SHP77 (cell line): ENCODE results near the gene EIF3I.

ENCODE experiments used
- DNase-seq, 2 experiments: peaks; one replicate each; lab custom pipeline; 2025; lab: John Stamatoyannopoulos, UW

EIF3I gene

DNA sequence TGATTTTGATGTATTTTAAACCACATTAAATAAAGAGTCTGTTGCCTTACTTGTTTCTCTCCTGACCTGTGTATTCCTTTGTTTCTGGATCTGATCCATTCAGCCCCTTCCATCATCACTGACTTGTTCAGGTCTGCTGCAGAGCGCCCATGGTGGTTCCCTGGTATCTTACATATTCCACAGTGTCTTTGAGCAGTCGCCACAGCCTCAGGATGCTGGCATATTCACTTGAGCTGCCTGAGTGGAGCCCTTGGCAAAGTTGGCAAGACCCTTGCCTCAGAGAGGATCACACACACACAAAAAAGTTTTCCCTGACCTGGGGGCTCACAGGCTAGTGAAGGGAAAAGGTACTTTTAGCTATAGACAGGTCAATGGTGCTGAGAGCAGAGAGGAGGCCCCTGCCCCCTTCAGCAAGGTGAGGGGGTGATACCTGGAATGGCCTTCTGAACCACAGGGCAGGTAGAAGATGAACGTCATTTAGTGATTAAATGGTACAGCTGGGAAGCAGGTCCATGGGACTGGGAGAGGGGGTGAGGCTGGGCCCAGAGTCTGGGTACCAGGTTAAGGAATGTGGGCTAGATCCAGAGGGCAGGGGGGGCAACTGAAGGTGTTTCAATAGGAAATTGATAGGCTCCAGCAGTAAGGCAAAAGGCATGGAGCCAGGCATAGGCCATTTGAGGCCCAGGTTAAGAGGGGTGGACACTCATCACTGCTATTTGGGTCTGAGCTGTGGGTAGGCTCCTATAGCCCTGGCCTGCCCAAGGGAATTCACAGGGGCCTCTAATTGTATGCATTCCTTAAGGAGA lies 23.8 kb upstream of the EIF3I start:
- no peak for DNase-seq

DNA sequence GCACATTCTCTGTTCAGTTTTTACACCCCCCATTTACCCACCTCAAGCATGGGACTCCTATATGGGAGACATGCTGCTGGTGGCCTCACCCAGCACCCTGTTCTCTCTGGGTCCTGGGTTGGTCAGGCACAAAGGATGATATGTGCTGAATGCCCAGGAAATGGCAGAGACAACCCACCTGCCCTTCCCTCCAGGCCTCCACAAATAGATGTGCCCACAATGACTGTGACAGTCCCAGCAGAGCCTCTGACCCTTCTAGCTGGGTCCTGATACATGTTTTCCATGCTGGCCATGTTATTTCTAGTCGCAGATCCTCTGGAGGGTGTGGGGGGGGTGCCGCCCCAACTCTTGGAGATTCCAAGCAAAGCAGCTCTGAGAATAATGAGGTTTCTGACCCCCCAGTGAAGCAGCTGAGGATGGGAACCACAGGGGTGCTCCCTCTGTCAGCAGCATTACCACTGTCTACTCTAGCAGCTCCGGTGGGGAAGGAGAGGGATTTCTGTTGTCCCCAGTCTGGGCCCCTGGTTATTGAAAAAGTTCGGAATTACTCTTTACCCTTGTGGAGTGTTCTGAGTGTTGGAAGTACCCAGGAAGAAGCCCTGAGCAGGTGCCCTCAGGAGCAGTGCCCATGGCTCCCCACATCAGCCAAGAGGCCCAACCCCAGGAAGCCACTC lies 23.0 kb upstream of the EIF3I start:
- no peak for DNase-seq

DNA sequence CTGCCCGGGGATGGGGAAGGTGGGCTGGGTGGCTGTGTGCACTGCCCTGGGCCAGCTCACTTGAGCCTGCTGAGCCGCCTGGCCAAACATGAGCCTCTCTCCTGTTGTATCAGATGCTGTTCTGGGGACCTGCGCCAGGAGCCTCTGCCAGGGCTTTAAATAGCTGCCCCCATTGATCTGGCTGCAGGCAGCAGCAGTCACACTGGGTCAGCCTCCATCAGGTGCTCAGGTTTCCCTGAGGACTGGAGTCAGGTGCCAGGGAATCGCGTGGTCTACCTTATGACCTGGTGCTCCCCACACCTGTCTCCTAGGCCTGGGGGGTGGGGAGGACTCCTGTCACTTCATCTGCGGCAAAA lies 22.5 kb upstream of the EIF3I start:
- peak; percentile 30 to 70 for DNase-seq

DNA sequence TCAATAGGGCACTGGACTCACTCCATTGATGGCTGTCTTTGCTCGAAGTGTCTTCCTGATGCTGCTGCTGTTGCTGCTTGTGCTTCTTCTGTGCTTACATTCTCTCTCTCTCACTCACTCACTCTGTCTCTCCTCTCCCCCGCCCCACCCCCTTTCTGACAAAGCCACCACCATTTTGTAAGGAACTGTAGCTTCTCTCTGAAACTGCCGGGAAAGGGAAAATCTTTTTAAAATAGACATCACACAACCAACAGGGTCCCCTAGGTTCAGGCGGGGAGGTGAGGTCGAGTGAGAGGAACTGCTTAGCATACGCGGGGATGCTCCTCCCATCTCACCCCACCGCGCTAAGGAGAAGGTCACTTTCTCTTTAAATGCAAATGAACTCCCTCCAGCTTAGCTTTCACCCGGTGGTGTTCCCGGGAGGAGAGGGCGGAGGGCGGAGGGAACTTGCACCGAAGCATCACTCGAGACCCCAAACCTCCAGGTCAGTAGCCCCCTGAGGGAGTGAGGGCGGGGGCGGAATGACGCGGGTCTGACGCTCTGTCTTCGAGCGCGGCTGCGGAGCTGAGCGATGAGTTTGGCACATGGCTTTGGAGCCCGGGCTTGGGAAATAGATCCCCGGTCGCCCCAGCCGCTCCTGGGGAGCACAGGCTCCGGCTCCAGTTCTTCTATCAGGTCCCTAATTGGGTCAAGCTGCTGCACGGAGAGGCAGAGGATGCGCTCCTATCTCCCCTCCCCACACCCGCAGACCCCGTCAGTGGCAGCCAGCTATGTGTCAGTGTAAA lies 21.8 kb upstream of the EIF3I start, which contains the start of gene CCDC28B:
TSS of gene CCDC28B (plus strand) at position 370 of the 785 bp plus-strand sequence. CDS start 1,341 bp downstream, outside the sequence.
- DNase-seq, result peak; percentile 59 to 77

DNA sequence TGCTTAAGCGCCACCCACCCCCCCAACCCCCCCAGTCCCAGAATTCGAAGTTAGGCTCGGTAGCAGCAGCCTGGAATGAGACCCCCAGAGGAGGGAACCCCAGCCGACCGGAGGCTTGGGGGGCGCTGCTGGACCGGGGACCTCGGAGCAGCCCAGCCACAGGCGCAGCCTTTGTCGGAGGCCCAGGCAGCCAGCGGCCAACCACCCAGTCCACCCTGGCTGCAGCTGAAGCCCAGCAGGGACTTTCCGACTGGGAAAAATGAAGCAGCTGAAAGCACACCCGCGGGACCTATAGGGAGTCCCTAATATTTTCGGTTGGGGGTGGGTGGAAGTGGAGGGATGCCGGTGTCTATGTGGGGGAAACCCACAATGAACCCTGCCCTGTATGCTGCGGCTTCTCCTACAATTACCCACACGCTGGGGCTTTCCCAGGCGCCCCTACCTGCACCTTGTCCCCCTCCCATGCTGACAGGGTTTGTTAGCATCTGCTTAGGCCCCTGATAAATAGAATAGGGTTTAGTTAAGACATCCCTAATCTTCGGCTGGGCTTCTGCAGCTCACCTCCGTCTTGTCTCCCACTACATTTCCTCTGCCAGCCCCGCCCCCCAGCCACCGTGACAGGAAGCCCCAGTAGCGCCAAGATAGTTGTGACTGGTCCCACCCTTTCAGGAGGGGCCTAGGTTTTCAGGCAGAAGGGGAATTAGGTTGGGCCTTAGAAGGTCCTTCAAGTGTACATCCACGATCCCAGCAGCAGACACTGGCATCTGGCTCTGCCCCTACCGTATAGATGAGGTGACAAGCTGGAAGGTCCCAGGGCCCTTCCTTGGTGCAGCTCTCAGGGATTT lies 21.0 kb upstream of the EIF3I start:
- DNase-seq, result peak; percentile 7 to 51

DNA sequence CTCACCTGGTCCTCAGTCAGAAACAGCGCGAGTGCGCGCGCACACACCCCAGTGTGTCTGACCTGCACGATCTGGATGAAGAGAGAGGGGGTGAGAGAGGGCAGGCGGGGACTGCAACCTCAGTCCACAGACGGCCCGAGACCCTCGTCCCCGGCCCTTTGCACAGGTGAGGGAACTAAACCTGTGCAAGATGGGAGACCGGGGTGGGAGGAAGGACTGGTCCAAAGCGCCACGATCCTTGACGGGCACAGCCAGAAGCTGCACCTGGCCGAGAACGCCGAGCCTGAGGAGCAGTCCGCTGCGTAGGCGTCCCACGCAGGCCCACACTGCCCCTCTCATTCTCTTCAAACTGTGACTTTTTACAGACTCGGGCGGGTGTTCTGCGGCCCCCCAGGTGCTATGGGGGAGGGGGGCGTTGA lies 17.3 kb upstream of the EIF3I start:
- no peak for DNase-seq

DNA sequence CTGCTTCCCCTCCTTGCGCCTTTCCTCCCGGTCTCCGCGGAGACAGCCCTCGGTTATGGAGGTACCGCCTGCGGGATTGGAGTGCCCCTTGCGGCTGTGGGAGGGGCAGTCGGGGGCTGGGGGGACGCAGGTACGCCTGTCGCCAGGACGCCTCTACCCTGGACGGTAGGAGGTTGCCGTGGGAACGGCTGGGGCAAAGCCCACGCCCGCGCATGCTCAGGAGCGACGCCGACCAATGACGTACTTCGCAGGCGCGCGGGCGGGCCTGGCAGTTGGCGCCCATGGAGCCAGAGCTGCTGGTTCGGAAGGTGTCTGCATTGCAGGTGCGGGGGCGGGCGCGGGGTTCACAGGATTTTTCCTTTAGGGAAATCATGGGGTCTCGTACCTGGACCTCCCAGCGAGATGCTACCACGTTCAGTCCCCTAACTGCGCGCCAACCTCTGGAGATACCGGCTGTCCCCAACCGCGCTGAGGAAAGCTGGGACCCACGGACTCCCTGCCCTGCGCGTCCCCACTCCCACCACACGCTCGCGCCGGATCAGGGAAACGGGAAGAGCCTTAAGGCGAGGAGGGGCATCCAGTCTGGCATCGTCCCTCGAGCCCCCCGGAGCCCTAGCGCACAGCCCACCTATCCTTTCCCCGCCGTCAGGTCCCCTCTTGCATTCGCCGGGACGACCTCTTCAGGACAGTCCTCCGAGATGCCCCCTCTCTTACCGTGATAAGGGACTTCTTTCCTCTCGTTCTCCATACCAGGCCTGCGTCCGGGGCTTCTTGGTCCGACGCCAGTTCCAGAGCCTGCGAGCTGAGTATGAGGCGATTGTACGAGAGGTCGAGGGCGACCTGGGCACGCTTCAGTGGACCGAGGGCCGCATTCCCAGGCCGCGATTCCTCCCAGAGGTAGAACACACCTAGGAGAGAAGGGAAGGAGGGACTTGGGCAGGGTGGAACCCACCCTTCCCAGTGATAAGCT lies 16.5 kb upstream of the EIF3I start, which contains the start of gene IQCC:
TSS of gene IQCC (plus strand) at position 271 of the 970 bp plus-strand sequence. CDS start at position 282, 11 bp downstream.
- peak; percentile 96 to 97 for DNase-seq

DNA sequence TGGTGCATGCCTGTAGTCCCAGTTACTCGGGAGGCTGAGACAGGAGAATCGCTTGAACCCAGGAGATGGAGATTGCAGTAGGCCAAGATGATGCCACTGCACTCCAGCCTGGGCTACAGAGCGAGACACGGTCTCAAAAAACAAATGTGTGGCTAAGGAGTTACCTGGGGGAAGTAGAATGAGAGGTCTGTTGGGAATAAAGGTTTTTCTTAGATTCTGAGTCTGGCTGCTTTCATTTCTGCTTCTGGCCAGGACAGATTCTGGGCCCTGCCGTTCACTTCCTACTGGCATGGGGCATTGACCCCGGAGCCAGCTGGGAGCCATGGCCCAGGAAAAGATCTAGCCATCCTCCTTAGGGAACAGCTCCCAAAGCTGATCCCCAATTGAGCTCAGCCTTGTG lies 13.7 kb upstream of the EIF3I start:
- no peak for DNase-seq

DNA sequence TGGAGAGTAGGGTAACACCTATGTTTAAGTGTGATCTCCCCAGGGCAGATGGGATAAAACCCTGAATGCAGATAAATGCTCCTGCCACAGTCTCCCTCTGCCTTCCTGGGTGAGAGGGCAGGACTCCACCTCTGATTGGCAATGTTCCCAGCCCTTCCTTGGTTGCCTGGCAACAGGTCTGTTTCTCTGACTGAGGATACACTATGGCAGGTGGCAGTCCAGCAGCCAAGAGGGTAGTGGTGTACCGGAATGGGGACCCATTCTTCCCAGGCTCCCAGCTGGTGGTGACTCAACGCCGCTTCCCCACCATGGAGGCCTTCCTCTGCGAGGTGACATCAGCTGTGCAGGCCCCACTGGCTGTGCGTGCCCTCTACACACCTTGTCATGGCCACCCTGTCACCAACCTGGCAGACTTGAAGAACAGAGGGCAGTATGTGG lies 13.3 kb upstream of the EIF3I start, which contains the start of gene DCDC2B:
TSS of gene DCDC2B (plus strand) at position 199 of the 438 bp plus-strand sequence. CDS start at position 204, 5 bp downstream.
- peak; percentile 96 to 98 for DNase-seq

DNA sequence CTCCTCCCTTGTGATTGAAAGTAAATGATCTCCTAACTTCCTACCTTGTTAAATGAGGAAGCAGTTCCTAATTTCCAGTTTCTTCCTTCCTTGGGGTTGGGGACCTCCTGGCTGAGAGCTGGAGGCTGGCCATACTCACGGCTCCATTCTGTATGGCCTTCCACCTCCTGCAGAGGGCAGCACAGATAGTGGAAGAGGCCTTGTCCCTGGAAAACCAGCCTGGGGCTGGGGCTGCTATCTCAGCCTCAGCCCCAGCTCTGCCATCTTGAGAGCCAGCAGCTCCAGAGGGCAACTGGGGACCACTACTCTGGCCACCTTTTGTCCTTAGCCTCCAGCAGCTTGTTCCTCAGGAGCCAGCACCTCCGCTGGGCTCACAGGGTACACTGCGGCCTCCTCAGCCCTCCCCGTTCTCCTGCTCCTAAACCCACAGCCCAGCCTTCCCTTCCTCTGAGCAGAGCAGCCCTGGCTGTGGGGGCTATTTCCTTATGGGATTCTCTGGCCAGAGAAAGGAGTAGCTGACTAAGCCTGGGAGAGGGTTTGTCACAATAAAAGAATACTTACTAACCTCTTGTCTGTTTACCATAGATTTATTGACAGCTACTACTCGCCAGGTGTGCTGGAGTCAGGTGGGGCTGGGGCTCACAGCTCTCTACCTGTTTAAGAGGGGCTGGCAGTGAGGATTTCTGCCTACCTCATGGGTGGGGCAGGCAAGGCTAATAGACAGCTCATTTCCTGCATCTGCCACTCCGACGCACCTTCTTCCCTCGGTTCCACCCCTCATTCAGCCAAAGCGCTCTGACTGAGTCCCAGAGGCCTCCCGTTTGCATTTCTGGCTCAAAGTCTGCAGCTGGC lies 6.4 kb upstream of the EIF3I start:
- DNase-seq, result peak; percentile 75 to 82

DNA sequence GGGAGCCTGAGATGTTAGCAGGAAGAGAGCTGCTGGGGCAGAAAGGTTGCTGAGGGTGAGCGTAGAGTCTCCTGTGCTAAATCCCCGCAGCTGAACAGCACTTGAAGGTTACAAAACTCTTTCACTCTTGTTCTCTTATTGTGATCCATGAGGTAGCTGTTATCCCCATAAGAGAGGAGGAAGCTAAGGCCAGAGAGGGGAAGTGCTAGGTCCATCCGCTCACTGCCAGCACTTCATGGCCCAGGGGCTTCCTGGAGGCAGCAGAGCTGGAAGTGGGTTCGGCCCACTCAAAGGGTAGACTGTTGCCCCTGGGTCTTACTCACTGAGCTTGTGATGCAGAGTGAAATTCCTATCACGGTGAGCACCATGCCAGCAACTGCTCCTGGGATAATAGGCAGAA lies 5.6 kb upstream of the EIF3I start:
- no peak for DNase-seq

DNA sequence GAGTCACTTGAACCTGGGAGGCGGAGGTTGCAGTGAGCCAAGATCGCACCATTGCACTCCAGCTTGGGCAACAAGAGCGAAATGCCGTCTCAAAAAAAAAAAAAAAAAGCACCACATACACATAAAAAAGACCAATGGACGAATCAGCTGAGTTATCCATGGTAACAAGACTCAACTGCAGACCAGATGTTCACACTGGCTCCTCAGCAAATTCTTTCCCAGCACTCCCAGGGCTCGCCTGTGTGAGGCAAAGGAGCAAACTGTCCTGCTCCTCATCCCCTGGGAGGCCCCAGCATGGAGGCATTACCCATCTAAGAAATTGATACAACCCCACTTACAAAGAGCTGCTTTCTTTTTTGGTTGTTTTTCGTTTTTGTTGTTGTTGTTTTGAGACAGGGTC lies 3.2 kb upstream of the EIF3I start:
- no peak for DNase-seq

DNA sequence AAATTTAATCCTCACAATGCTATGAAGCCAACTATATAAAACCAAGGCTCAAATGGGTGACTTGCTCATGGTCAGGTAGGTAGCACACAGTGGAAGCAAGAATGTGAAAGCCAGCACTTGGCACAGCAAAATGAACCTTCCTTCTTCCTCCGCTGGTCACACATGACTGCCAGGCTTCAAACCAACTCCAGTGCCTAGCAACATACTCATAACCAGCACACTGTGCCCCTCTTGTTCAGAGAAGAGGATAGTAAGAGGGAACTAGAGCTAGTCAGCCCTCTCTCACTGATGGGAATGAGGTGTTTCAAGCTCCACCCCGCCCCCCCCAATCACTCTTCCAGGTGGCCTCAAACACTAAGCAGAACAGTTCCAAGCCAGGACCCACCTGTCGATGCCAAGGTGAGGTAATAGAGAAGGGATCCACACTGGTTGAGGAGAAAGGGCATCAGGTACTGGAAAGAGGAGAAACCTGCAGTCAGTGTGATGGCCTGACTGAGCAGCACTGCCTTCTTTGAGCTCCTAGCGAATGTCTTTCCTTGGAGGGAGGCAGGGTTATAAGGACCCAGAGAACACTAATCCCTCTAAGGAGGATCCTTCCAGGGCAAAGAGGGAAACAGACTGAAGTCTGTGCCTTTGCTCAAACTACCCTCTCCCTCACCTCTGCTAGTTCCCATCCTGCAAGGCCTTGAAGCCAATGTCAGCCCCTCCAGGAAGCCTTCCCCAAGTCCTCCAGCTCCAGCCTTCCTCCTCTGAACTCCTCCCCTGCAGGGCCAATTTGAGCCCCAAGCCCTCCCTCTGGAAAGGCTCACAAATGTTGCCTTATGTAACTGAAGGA lies 1.2 kb upstream of the EIF3I start:
- DNase-seq, result no peak

DNA sequence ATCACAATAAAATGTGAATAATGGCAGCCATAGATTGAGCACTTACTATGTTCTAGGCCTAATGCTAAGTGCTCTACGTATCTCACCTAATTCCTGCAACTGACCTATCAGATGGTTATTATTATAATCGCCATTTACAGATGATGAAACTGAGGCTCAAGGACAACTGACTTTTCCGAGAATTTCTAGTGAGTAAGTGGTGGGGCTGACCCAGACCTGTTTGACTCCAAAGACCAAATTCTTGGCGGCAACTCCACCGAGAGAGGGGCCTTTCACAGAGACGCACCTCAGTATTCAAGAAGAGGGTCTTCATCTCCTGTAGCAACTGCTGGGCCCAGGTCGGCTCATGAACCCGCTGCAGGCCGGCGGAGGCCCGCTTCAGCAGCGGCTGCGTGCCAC lies 627 bp upstream of the EIF3I start:
- DNase-seq, result no peak

DNA sequence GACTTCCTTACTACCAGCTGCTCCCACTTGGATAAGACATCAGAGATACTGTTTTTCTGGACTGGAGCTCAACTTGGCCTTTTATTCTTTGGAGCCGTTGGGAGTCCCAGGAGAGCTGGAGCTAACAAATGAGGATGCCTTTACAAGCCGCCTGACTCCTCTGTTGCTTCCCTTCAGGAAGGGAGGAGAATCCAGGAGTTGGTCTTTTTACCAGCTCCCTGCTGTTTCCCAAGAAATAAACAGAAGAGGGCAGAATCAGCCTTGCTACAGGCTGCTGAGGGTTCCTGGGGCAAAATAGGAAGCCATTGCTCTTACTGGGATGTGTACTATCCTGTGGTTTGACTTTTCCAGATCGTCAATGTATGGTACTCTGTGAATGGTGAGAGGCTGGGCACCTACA lies 1.5 kb downstream of the EIF3I start:
- no peak for DNase-seq

DNA sequence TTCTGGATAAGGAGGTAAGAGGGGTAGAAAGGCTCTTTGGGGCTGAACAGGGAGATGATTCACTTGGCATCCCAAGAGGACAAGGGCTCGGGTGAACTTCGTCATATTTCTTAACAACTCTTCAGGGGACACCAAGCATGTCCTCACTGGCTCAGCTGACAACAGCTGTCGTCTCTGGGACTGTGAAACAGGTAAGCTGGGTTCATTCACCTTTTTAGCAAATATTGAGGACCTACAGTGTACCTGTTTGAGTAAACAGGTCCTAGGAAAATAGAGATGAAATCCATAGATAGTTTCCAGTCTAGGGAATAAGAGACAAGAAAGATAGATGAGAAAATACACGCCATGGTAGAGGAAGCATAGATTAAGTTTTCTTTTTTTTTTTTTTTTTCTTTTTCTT lies 2.1 kb downstream of the EIF3I start:
- DNase-seq, result no peak

DNA sequence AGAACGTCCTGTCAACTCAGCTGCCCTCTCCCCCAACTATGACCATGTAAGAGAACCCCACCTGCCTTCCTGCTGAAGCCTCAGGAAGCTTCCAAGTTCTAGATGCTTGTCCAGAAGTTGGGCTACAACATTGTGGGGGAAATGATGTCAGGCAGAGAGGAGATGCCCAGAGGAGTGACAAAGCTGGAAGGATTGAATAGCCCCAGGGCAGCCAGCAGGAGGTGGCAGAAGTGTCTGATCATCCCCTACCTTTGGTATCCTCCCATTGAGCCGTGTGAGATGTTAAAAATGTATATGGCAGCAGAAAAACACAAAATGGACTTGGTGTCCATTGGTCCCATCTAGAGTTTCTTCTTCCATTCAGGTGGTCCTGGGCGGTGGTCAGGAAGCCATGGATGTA lies 6.6 kb downstream of the EIF3I start:
- no peak for DNase-seq

DNA sequence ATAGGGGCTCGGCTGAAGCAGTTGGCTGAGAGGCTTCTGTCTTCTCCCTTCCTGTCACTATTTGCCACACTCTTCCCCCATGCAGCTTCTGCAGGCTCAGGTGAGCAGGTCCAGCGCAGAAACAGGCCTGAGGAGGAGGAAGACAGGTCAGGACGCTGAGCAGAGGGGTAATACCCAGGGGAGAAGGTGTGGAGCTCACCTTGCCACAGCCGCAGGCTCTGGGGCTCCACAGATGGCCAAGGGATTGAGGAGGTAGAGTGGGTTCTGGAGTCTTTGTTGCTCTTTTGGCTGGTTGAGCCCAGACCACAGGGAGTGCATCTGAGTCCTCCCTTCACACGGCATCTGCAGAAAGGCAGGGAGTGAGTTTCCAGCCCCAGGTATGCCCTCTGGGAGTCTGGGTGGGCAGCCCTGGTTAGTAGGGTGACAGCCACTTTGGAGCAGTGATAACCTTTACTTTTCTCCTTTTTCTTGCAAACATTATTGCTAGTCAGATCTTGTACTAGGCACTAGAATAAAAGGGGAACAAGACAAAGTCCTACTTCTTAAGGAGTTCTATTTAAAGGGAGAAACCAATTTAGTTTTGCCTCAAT lies 9.7 kb downstream of the EIF3I start:
- no peak for DNase-seq
